ENCODE results near the gene CLIC4.

DNA sequence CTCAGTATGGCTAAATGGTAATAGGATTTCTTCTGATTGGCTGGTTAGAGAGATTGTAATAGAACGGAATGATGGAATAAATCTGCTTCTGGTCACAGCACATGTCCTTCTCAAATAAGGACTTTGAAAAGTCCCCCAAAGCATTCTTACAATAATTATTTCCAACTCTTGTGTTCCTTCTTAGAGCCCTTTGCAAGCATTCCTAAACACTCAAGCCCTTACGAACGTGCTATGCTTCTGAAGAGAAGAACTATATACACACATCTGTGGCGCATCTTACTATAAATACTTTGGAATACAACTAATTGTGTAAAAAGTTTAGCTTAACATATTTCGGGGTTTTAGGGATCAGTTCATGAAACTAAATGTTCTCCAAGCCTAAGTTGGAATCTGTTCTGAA, 25.6 kb downstream of the CLIC4 start:
- no peak for TF ChIP-seq EZH2 (IDR thresholded peaks at IDR 0.05; ENCODE audit: borderline replicate concordance, control insufficient read depth, low read depth, low read length)
- no peak for TF ChIP-seq BHLHE40 (IDR thresholded peaks at IDR 0.05; ENCODE audit: borderline replicate concordance in 1 of 2, low read depth in 2 of 2, low read length in 1 of 2)
- TF ChIP-seq ESRRA (IDR thresholded peaks at IDR 0.05; ENCODE audit: low read length): no peak
- no peak for TF ChIP-seq SRF (IDR thresholded peaks at IDR 0.05; ENCODE audit: low read depth in 2 of 2, low read length in 2 of 2)
- TF ChIP-seq EED (IDR thresholded peaks at IDR 0.05; ENCODE audit: low read depth): no peak
- no peak for TF ChIP-seq JUNB (IDR thresholded peaks at IDR 0.05)
- no peak for TF ChIP-seq NR2F1 (conservative IDR thresholded peaks at IDR 0.05)
- TF ChIP-seq, protein P1, sequence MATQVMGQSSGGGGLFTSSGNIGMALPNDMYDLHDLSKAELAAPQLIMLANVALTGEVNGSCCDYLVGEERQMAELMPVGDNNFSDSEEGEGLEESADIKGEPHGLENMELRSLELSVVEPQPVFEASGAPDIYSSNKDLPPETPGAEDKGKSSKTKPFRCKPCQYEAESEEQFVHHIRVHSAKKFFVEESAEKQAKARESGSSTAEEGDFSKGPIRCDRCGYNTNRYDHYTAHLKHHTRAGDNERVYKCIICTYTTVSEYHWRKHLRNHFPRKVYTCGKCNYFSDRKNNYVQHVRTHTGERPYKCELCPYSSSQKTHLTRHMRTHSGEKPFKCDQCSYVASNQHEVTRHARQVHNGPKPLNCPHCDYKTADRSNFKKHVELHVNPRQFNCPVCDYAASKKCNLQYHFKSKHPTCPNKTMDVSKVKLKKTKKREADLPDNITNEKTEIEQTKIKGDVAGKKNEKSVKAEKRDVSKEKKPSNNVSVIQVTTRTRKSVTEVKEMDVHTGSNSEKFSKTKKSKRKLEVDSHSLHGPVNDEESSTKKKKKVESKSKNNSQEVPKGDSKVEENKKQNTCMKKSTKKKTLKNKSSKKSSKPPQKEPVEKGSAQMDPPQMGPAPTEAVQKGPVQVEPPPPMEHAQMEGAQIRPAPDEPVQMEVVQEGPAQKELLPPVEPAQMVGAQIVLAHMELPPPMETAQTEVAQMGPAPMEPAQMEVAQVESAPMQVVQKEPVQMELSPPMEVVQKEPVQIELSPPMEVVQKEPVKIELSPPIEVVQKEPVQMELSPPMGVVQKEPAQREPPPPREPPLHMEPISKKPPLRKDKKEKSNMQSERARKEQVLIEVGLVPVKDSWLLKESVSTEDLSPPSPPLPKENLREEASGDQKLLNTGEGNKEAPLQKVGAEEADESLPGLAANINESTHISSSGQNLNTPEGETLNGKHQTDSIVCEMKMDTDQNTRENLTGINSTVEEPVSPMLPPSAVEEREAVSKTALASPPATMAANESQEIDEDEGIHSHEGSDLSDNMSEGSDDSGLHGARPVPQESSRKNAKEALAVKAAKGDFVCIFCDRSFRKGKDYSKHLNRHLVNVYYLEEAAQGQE (IDR thresholded peaks at IDR 0.05; ENCODE audit: low read depth, low read length): no peak
- TF ChIP-seq, protein P2, sequence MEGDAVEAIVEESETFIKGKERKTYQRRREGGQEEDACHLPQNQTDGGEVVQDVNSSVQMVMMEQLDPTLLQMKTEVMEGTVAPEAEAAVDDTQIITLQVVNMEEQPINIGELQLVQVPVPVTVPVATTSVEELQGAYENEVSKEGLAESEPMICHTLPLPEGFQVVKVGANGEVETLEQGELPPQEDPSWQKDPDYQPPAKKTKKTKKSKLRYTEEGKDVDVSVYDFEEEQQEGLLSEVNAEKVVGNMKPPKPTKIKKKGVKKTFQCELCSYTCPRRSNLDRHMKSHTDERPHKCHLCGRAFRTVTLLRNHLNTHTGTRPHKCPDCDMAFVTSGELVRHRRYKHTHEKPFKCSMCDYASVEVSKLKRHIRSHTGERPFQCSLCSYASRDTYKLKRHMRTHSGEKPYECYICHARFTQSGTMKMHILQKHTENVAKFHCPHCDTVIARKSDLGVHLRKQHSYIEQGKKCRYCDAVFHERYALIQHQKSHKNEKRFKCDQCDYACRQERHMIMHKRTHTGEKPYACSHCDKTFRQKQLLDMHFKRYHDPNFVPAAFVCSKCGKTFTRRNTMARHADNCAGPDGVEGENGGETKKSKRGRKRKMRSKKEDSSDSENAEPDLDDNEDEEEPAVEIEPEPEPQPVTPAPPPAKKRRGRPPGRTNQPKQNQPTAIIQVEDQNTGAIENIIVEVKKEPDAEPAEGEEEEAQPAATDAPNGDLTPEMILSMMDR (IDR thresholded peaks at IDR 0.05 in 2 of 3, conservative IDR thresholded peaks at IDR 0.05 in 1 of 3; ENCODE audit: control insufficient read depth in 2 of 3, extremely low read depth in 1 of 3, insufficient read depth in 1 of 3, low read depth in 3 of 3, low read length in 3 of 3): no peak
- no peak for TF ChIP-seq MEF2A (IDR thresholded peaks at IDR 0.05; ENCODE audit: insufficient read depth, low read depth, low read length)
- no peak for TF ChIP-seq EGR1 (IDR thresholded peaks at IDR 0.05; ENCODE audit: borderline replicate concordance in 1 of 2, low read depth in 2 of 2, low read length in 2 of 2)
- TF ChIP-seq, protein P3, sequence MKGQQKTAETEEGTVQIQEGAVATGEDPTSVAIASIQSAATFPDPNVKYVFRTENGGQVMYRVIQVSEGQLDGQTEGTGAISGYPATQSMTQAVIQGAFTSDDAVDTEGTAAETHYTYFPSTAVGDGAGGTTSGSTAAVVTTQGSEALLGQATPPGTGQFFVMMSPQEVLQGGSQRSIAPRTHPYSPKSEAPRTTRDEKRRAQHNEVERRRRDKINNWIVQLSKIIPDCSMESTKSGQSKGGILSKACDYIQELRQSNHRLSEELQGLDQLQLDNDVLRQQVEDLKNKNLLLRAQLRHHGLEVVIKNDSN (IDR thresholded peaks at IDR 0.05; ENCODE audit: borderline replicate concordance, extremely low read length, insufficient read depth, low read depth, low read length): no peak
- no peak for TF ChIP-seq ETV6 (conservative IDR thresholded peaks at IDR 0.05 in 1 of 2, IDR thresholded peaks at IDR 0.05 in 1 of 2; ENCODE audit: borderline replicate concordance in 1 of 2, low read depth in 1 of 2)
- no peak for TF ChIP-seq CEBPB (IDR thresholded peaks at IDR 0.05; ENCODE audit: borderline replicate concordance in 1 of 2, low read depth in 2 of 2, low read length in 2 of 2)
